ENCODE results near the gene SMPD3.

- TF ChIP-seq POLR2A (IDR thresholded peaks at IDR 0.05) (no peak), CTCF (IDR thresholded peaks at IDR 0.05) (no peak)
These were observed 32.0 kb upstream of the SMPD3 start for GRCh38 chr16:68480084-68480995.
